PFSK-1 (cell line): ENCODE data around the gene NOC4L.

ENCODE experiments used
- FOXP2 ChIP-seq: optimal IDR thresholded peaks from 2 replicates; pipeline ENCODE3; 2011; ENCODE audit warnings: borderline replicate concordance, control low read depth, inconsistent platforms; ENCODE audit not compliant: insufficient read depth; ENCODE audit errors: extremely low read length, extremely low read depth
- POLR2AphosphoS5 ChIP-seq: IDR thresholded peaks from 2 replicates; pipeline ENCODE4 v1.6.1; 2012; ENCODE audit warnings: low read depth, mild to moderate bottlenecking, control low read depth, low read length, moderate library complexity
- SIN3A ChIP-seq: IDR thresholded peaks from 2 replicates; pipeline ENCODE4 v1.6.1; 2012; ENCODE audit warnings: mild to moderate bottlenecking, low read length, moderate library complexity, borderline replicate concordance; ENCODE audit not compliant: insufficient read depth
- TAF1 ChIP-seq: IDR thresholded peaks from 2 replicates; pipeline ENCODE4 v1.6.1; 2012; ENCODE audit warnings: low read length, control low read depth, borderline replicate concordance; ENCODE audit not compliant: insufficient read depth
- TF ChIP-seq, protein P1 (sequence below), 2 experiments: IDR thresholded peaks; 2 replicates each; pipeline versions ENCODE4 v1.6.1 to v1.8.0; 2011 to 2012; ENCODE audit warnings: low read depth in 2 of 2, low read length in 2 of 2, control low read depth in 1 of 2, inconsistent platforms in 1 of 2, mild to moderate bottlenecking in 1 of 2, moderate library complexity in 1 of 2; ENCODE audit not compliant: insufficient read depth in 1 of 2

NOC4L gene

DNA sequence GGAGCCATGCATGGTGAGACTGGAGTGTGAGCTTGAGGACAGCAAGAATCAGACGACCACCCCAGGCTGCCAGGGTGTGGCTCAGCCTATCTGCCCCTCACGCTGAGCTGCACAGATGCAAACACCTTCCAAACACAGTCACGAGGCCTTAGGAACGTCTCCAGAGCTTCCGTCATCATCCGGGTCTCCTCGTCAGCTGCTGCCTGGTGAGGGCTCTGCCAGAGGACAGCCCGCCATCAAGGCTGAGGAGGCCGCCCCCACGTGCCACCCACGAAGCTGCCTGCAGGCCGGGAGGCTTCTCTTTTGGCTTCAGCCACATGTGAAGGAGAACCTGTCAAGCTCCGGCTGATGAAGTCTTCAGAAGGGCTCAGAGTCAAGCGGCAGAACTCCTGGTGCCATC, 13.6 kb upstream of the NOC4L start:
- no peak for TF ChIP-seq SIN3A
- TF ChIP-seq POLR2AphosphoS5: no peak
- no peak for TF ChIP-seq TAF1
- TF ChIP-seq, protein P1, sequence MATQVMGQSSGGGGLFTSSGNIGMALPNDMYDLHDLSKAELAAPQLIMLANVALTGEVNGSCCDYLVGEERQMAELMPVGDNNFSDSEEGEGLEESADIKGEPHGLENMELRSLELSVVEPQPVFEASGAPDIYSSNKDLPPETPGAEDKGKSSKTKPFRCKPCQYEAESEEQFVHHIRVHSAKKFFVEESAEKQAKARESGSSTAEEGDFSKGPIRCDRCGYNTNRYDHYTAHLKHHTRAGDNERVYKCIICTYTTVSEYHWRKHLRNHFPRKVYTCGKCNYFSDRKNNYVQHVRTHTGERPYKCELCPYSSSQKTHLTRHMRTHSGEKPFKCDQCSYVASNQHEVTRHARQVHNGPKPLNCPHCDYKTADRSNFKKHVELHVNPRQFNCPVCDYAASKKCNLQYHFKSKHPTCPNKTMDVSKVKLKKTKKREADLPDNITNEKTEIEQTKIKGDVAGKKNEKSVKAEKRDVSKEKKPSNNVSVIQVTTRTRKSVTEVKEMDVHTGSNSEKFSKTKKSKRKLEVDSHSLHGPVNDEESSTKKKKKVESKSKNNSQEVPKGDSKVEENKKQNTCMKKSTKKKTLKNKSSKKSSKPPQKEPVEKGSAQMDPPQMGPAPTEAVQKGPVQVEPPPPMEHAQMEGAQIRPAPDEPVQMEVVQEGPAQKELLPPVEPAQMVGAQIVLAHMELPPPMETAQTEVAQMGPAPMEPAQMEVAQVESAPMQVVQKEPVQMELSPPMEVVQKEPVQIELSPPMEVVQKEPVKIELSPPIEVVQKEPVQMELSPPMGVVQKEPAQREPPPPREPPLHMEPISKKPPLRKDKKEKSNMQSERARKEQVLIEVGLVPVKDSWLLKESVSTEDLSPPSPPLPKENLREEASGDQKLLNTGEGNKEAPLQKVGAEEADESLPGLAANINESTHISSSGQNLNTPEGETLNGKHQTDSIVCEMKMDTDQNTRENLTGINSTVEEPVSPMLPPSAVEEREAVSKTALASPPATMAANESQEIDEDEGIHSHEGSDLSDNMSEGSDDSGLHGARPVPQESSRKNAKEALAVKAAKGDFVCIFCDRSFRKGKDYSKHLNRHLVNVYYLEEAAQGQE (IDR thresholded peaks at IDR 0.05; ENCODE audit: insufficient read depth in 1 of 2, low read depth in 2 of 2, low read length in 2 of 2): no peak
- TF ChIP-seq FOXP2: no peak

DNA sequence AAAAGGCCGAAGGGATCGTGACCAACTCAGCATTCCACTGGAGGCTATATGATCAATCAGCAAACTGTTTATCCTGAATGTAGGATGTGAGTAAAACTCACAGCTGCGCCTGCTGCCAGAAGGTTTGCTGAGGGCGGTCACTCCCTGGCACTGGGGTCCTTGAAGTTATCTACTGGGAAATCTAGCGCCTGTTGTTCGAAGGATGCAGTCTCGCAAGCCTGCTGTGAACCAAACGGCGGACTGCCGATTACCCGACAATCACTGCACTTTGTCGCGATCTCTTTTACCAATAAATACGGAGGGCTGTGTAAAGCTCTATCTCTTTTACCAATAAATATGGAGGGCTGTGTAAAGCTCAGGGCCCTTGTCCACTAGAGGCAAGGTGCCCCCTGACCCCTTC, 13.0 kb upstream of the NOC4L start:
- TF ChIP-seq FOXP2 (no peak), POLR2AphosphoS5 (no peak), SIN3A (no peak)
- TF ChIP-seq, protein P1 (IDR thresholded peaks at IDR 0.05; ENCODE audit: insufficient read depth in 1 of 2, low read depth in 2 of 2, low read length in 2 of 2): no peak

DNA sequence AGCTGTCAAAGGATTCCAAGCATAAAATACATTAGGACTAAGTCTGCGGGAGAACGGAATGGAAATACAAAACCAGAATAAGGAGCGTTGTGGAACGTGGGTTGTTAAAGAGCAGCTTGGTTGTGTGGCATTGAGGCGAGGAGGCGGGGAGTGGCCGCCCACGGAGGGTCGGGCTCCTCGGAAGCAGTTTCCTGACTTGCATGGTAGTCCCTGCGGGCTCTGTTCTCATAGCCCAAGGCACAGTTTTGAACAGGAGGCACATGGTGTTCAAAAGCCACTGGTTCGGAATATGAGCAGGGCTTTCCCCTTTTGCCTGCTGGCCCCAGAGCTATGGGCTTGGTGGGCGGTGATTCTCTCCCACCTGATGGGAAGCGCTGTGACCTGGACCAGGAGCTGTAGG, 12.3 kb upstream of the NOC4L start:
- TF ChIP-seq TAF1 (no peak), FOXP2 (no peak), POLR2AphosphoS5 (no peak), SIN3A (no peak)
- TF ChIP-seq, protein P1 (IDR thresholded peaks at IDR 0.05; ENCODE audit: insufficient read depth in 1 of 2, low read depth in 2 of 2, low read length in 2 of 2): no peak

DNA sequence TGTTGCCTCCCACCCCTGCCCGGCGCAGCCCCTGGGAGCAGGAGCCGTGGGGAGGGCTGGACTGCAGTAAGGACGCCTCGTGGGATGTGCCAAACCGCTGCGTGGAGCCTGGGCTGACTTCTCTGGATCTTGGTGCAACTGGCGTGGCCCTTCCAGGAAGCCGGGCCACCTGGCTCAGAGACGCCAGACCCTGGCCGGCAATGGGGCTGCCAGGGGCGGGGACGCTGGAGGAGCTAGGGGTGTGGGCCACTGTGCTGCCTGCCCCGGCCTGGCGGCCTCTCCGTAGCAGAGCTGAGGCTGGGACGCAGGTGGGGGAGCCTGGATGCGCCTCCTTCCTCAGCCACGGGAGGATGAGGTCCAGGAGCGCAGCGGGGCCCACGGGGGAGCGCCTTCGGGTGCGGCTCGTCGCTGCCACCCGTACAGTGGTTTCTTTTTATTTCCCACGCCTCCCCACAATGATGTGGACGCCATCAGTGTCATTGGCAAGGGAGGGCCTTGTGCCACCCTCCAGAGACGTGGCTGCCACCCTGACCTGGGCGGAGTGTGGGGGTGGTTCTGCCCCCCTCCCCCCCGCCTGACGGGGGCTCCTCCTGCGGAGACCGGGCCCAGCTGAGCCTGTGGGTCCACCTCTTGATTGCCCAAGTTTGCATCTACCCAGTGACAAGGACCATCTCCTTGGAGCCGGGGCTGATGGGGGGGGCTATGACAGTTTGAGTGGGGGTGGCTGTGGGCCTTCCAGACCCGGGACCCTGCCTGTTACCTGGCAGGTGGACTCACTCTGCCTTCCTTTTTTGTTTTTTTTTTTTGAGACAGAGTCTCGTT, 11.4 kb upstream of the NOC4L start:
- TF ChIP-seq, protein P1 (IDR thresholded peaks at IDR 0.05; ENCODE audit: insufficient read depth in 1 of 2, low read depth in 2 of 2, low read length in 2 of 2): no peak
- no peak for TF ChIP-seq SIN3A
- no peak for TF ChIP-seq FOXP2
- no peak for TF ChIP-seq TAF1
- TF ChIP-seq POLR2AphosphoS5: no peak

DNA sequence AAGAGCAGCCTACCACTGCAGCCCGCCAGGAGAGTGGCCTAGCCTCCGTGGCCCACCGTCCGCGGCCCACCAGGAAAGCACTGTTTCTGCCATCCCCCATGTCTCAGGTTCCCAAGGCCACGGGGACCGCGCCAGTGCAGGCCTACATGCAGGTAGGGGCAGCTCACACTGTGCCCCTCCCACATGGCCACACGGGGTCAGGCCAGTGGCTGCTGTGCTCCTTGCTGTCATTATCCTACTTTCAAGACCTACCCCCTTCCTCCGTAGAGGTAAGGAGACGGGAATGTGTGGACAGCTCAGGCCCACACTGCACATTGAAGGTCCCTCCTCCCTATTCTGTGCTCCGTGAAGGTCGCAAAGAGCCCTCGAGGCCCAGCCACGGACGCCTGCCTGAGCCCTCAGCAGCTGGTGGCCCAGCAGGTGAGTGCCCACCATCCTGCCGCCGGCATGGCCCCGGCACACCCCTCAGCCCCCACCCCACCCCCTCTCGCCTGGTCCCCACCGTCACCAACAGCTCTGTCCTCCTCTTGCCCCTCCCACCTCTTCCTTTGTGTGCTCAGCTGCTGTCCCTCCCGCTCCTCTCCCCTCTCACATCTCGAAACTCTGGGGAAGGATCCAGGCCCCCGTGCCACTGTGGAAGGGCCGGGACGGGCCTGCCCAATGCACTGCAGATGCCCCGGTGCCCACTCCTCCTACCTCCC, 10.2 kb upstream of the NOC4L start:
- TF ChIP-seq, protein P1 (IDR thresholded peaks at IDR 0.05; ENCODE audit: insufficient read depth in 1 of 2, low read depth in 2 of 2, low read length in 2 of 2): no peak
- TF ChIP-seq FOXP2 (no peak), TAF1 (no peak), POLR2AphosphoS5 (no peak), SIN3A (no peak)
